HL-60 (cell line): ENCODE measurements around the gene SPCS2.

Experiments used
- CTCF ChIP-seq: IDR thresholded peaks from one replicate; pipeline ENCODE4 v1.5.1; 2011; ENCODE audit warnings: low read length, control low read depth, inconsistent platforms; ENCODE audit not compliant: insufficient read depth
- GABPA ChIP-seq: IDR thresholded peaks from 2 replicates; pipeline ENCODE4 v1.6.1; 2012; ENCODE audit warnings: low read depth
- POLR2AphosphoS5 ChIP-seq: IDR thresholded peaks from 2 replicates; pipeline ENCODE4 v1.6.1; 2012; ENCODE audit warnings: low read depth
- REST ChIP-seq: IDR thresholded peaks from 2 replicates; pipeline ENCODE4 v1.6.1; 2012; ENCODE audit warnings: low read depth; ENCODE audit not compliant: insufficient replicate concordance
- SPI1 ChIP-seq: IDR thresholded peaks from 2 replicates; pipeline ENCODE4 v1.6.1; 2012; ENCODE audit warnings: low read depth, mild to moderate bottlenecking, borderline replicate concordance

GRCh38 chr11:75013051-75013450 is 64.0 kb downstream of the SPCS2 start:
- TF ChIP-seq CTCF (no peak), POLR2AphosphoS5 (no peak), REST (no peak), GABPA (no peak), SPI1 (no peak)
